Keratinocyte (primary cell): Measurements from ENCODE around the gene KLHL10. TPM values are rescaled to one million over a fixed set of nuclear protein-coding genes. Genes with fewer than 3 reads are reported as not detected.

Experiments
- DNase-seq: peaks from one replicate; pipeline ENCODE4 v3.0.0-alpha.2; 2011; ENCODE audit warnings: low read depth, missing footprints, low spot score
- FAIRE-seq: peaks from 2 replicates; lab custom pipeline; 2011; peaks lifted over from hg19 to GRCh38; lab: Jason Lieb, UNC
- H2AFZ ChIP-seq: 2 replicates; pipeline ENCODE4 v1.6.0; 2012; ENCODE audit warnings: low read length, control low read depth, inconsistent platforms; ENCODE audit not compliant: control insufficient read depth
- H3K27ac ChIP-seq: 2 replicates; pipeline ENCODE4 v1.5.1; 2011; ENCODE audit warnings: low read length; ENCODE audit not compliant: control insufficient read depth, insufficient read depth
- H3K27me3 ChIP-seq: 3 replicates; pipeline ENCODE4 v1.6.0; 2011; ENCODE audit warnings: low read length; ENCODE audit not compliant: control insufficient read depth, insufficient read depth; ENCODE audit errors: extremely low read depth
- H3K36me3 ChIP-seq, 2 experiments: 2 replicates in 1 of 2; 3 replicates in 1 of 2; pipeline ENCODE4 v1.5.1; 2011; ENCODE audit warnings: low read length in 2 of 2, mild to moderate bottlenecking in 1 of 2; ENCODE audit not compliant: control insufficient read depth in 2 of 2, insufficient read depth in 2 of 2; ENCODE audit errors: extremely low read depth in 1 of 2
- H3K4me1 ChIP-seq: 3 replicates; pipeline ENCODE4 v1.5.1; 2011; ENCODE audit warnings: low read length; ENCODE audit not compliant: control insufficient read depth, insufficient read depth; ENCODE audit errors: extremely low read depth
- H3K4me2 ChIP-seq: 3 replicates; pipeline ENCODE4 v1.6.0; 2011; ENCODE audit warnings: low read depth, low read length; ENCODE audit not compliant: control insufficient read depth, insufficient read depth; ENCODE audit errors: extremely low read depth
- H3K4me3 ChIP-seq, 3 experiments: fragments of 200-600 bp in 1 of 3; sonication (generic) in 1 of 3; 2 replicates in 2 of 3; 3 replicates in 1 of 3; pipeline ENCODE4 v1.5.1; 2011 to 2016; ENCODE audit warnings: low read length in 3 of 3, mild to moderate bottlenecking in 3 of 3, control low read depth in 2 of 3, inconsistent platforms in 1 of 3, low read depth in 1 of 3, mixed read lengths in 1 of 3, mixed run types in 1 of 3, moderate library complexity in 1 of 3; ENCODE audit not compliant: control insufficient read depth in 2 of 3, insufficient read depth in 2 of 3; ENCODE audit errors: extremely low read depth in 1 of 3
- H3K79me2 ChIP-seq: 2 replicates; pipeline ENCODE4 v1.6.0; 2012; ENCODE audit warnings: low read length; ENCODE audit not compliant: control insufficient read depth, insufficient read depth
- H3K9ac ChIP-seq: 3 replicates; pipeline ENCODE4 v1.6.0; 2011; ENCODE audit warnings: low read length; ENCODE audit not compliant: control insufficient read depth, insufficient read depth; ENCODE audit errors: extremely low read depth
- H3K9me1 ChIP-seq: 3 replicates; pipeline ENCODE4 v1.6.0; 2011; ENCODE audit warnings: low read length; ENCODE audit not compliant: control insufficient read depth, insufficient read depth; ENCODE audit errors: extremely low read depth
- H3K9me3 ChIP-seq: 2 replicates; pipeline ENCODE4 v1.5.1; 2012; ENCODE audit warnings: low read depth, low read length; ENCODE audit not compliant: control insufficient read depth
- H4K20me1 ChIP-seq: 3 replicates; pipeline ENCODE4 v1.6.0; 2011; ENCODE audit warnings: low read length; ENCODE audit not compliant: control insufficient read depth, insufficient read depth; ENCODE audit errors: extremely low read depth
- CTCF ChIP-seq, 3 experiments: IDR thresholded peaks in 1 of 3; conservative IDR thresholded peaks in 1 of 3; optimal IDR thresholded peaks in 1 of 3; 2 replicates in 2 of 3; 3 replicates in 1 of 3; pipeline versions ENCODE3 to v1.5.1; 2011; ENCODE audit warnings: low read length in 3 of 3, mild to moderate bottlenecking in 3 of 3, moderate library complexity in 2 of 3, control low read depth in 1 of 3, inconsistent platforms in 1 of 3; ENCODE audit not compliant: insufficient read depth in 2 of 3; ENCODE audit errors: extremely low read depth in 1 of 3
- EZH2 ChIP-seq: IDR thresholded peaks from one replicate; pipeline ENCODE4 v1.6.1; 2012; ENCODE audit warnings: inconsistent platforms, mild to moderate bottlenecking, low read length, moderate library complexity
- dilution Hi-C: fragments of 300-500 bp; cut with MboI; formaldehyde crosslinking; loops from one replicate; pipeline ENCODE4 v1.7.0; 2020; ENCODE audit warnings: low sequenced_read_pairs; ENCODE audit not compliant: extremely low pct_ligation_motif_present
- polyA plus RNA-seq, 5 experiments: library from polyadenylated mRNA; depleted of rRNA in 3 of 5; stranded (reverse) in 3 of 5; stranded (forward) in 1 of 5; unstranded in 1 of 5; fragments of >200 nt; gene quantifications; 1 replicate in 1 of 5; 2 replicates in 3 of 5; 3 replicates in 1 of 5; pipeline versions ENCODE4 v1.2.1 to v1.2.3, GENCODE V29; 2011 to 2012; ENCODE audit warnings: missing spikeins in 2 of 5, low read depth in 1 of 5, low replicate concordance in 1 of 5

The KLHL10 gene
- polyA plus RNA-seq, 1 donor (not counting 4 experiments of a cell fraction or from before 2014, with no cell fraction given), result 0.21 TPM

DNA sequence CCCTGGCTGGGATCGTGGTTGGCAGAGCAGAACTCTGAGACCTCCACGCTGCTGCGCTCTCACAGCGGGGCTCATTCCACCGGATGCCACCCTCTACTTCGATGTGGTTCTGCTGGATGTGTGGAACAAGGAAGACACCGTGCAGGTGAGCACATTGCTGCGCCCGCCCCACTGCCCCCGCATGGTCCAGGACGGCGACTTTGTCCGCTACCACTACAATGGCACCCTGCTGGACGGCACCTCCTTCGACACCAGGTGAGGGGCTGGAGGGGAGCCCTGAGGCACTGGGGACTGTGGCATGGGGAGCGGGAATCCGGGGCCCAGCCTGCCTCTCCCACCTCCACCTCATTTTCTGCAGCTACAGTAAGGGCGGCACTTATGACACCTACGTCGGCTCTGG lies 19.6 kb upstream of the KLHL10 start:
- H3K9me3 ChIP-seq, result no peaks in the 10 kb centered on the region
- FAIRE-seq (no peak), DNase-seq (no peak)
- no peak for TF ChIP-seq EZH2
- peaks cover 11% of the 10 kb centered on the region for H3K27me3 ChIP-seq
- no peaks in the 10 kb centered on the region for H3K4me1 ChIP-seq
- H3K9ac ChIP-seq, result no peak overlapping the region
- dilution Hi-C loops, result no loop called here
- no peak overlapping the region for H3K4me2 ChIP-seq
- H3K36me3 ChIP-seq, result no peaks in the 10 kb centered on the region
- H3K27ac ChIP-seq, result no peak overlapping the region
- no peaks in the 10 kb centered on the region for H3K9me1 ChIP-seq
- no peak overlapping the region for H3K4me3 ChIP-seq
- no peaks in the 10 kb centered on the region for H4K20me1 ChIP-seq
- H3K79me2 ChIP-seq, result no peaks in the 10 kb centered on the region
- H2AFZ ChIP-seq, result no peak overlapping the region

DNA sequence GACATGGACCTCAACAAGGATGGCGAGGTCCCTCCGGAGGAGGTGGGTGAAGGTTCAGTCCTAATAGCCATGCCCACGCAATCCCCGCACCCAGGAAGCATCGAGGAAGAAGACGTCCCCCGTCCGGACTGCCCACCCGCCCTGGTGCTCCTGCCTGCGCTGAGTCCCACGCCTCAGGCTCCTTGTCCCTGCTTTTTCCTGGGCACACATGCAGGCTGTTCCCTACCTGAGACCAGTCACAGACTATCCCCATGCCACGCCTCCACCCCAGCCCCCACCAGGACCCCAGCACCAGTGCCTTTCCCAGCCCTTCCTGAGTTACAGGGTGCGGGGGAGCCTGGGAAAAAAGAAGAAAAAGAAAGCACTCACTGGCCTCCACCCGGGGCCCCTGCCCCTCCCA lies 15.8 kb upstream of the KLHL10 start:
- no peak for DNase-seq
- Histone ChIP-seq H3K27me3 (peaks cover 9% of the 10 kb centered on the region), H3K4me2 (no peak overlapping the region), H2AFZ (no peak overlapping the region), H3K9me1 (no peaks in the 10 kb centered on the region), H3K79me2 (no peaks in the 10 kb centered on the region), H3K4me1 (no peaks in the 10 kb centered on the region), H3K9ac (no peak overlapping the region), H3K36me3 (peaks cover 0 to 2% of the 10 kb centered on the region in 2 experiments), H4K20me1 (no peaks in the 10 kb centered on the region), H3K9me3 (no peaks in the 10 kb centered on the region), H3K4me3 (no peak overlapping the region), H3K27ac (no peak overlapping the region)
- FAIRE-seq, result no peak
- dilution Hi-C loops, result no loop called here
- no peak for TF ChIP-seq EZH2
- no peak for TF ChIP-seq CTCF (optimal IDR thresholded peaks at IDR 0.05 in 1 of 3, IDR thresholded peaks at IDR 0.05 in 1 of 3, conservative IDR thresholded peaks at IDR 0.05 in 1 of 3; ENCODE audit: extremely low read depth in 1 of 3, insufficient read depth in 2 of 3, low read length in 3 of 3)
